Loucy (cell line): ENCODE measurements around the gene SLC35B4.

Experiments used
- EZH2phosphoT487 ChIP-seq: fragments of 200-600 bp; IDR thresholded peaks from 2 replicates; pipeline ENCODE4 v1.6.1; 2018; ENCODE audit warnings: antibody characterized with exemption, mild to moderate bottlenecking, moderate library complexity, borderline replicate concordance
- TF ChIP-seq, protein P1 (sequence below): fragments of 200-600 bp; sonication (generic); conservative IDR thresholded peaks from 2 replicates; pipeline ENCODE4 v1.5.1; 2014; ENCODE audit warnings: mild to moderate bottlenecking, antibody characterized with exemption, low read length

DNA sequence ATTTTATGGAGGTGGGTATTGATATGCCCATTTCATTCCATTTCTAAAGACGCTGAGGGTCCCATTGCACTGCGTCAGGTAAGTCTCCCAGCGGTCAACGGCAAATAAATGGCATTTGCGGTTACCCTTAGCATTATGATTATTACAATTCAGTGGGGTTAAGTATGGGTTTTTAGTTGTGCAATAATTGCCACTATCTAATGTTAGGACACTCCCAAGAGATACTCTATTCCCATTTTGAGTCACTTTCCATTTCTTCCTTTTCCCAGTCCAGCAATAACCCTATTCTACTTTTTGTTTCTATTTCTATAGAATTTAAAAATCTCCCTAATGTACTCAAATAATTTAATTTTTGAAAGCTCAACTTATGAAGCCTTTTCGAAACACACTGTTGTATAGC is 4.0 kb downstream of the SLC35B4 start:
- TF ChIP-seq, protein P1, sequence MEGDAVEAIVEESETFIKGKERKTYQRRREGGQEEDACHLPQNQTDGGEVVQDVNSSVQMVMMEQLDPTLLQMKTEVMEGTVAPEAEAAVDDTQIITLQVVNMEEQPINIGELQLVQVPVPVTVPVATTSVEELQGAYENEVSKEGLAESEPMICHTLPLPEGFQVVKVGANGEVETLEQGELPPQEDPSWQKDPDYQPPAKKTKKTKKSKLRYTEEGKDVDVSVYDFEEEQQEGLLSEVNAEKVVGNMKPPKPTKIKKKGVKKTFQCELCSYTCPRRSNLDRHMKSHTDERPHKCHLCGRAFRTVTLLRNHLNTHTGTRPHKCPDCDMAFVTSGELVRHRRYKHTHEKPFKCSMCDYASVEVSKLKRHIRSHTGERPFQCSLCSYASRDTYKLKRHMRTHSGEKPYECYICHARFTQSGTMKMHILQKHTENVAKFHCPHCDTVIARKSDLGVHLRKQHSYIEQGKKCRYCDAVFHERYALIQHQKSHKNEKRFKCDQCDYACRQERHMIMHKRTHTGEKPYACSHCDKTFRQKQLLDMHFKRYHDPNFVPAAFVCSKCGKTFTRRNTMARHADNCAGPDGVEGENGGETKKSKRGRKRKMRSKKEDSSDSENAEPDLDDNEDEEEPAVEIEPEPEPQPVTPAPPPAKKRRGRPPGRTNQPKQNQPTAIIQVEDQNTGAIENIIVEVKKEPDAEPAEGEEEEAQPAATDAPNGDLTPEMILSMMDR, result no peak
- TF ChIP-seq EZH2phosphoT487, result no peak
